Inferior parietal cortex (tissue), 1 donor: ENCODE measurements around the gene PPIE.

Source experiments
- DNase-seq: peaks from one replicate; pipeline ENCODE4 v3.0.0-alpha.2; 2016; ENCODE audit errors: extremely low spot score

The PPIE gene

GRCh38 chr1:39738622-39739366, at the start of gene PPIE:
TSS of gene PPIE (plus strand) at chr1:39738882. CDS start at chr1:39738901, 19 bp downstream.
- DNase-seq, result peak; percentile 85

- DNase-seq, result no peak
Measured at GRCh38 chr1:39689214-39689613, 49.5 kb upstream of the PPIE start.

DNA sequence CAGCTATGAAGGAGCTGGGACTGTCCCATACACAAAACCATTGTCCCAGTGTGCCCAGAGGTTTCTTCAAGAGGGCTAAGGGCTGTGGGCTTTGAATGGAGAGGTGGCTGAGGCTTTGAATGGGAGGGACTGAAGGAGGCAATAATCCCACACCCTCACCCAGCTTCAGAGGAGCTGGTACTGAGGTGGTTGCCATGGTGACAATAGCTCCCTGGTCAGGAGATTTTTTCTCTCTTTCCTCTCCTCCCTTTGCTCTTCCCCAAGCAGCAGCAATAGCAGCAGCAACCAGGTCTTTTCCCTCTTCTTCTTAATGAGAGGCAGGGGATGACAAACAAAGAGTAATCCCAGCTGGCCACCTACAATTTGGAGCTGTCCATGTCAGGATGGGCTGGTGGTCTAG, 49.0 kb upstream of the PPIE start:
- peak; percentile 45 for DNase-seq

GRCh38 chr1:39690225-39690624, 48.5 kb upstream of the PPIE start:
- DNase-seq, result no peak

DNA sequence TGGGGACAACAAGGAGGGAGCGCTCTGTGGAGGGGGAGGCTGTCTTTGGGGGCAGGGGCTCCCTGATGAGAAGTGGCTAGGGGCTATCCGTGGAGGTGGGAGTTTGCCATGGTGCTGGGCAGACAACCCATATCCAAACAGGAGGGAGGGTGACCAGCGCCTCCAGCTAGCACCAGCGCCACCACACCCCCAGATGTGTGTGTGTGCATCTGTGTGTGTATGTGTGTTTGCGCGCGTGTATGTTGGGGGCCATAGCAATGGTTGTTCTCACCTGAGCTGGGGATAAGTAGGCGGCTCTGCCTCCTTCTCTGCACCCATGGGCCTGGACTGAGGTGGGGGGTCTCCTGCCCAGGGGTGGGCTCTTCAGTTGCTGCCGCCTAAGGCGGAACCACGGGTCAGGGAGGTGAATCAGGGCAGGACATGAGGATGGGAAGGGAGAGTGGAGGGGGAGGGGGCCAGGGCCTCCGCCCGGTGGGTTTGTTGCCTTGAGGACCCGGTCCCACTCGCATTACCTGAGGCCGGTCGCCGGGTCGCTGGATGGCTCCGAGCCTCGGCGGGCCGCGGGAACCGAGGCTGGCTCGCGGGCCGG, 47.8 kb upstream of the PPIE start:
- DNase-seq, result no peak

GRCh38 chr1:39691383-39692151, 47.1 kb upstream of the PPIE start, which contains the start of gene HPCAL4:
TSS of gene HPCAL4 (minus strand) at chr1:39691433. CDS start at chr1:39684603, 6,830 bp downstream.
- DNase-seq, result peak; percentile 87

- DNase-seq, result no peak
Measured at GRCh38 chr1:39692152-39693074, 46.3 kb upstream of the PPIE start.

DNA sequence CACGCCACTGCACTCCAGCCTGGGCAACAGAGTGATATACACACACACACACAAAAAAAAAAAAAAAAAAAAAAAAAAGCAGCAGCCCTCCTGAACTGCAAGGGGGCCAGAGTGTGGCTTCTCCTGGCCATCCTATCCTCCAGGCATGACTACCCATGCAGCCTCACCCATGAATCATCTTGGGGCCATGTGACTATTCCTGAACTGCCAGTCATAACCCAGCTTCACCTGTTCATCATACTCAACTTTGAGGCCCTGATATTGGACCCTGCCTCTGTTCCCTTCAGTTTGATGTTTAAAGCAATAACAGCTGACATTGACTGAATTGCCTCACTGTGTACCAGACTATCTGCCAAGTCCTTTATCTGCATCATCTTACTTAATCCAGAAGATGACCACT, 44.7 kb upstream of the PPIE start:
- no peak for DNase-seq

GRCh38 chr1:39695016-39695415, 43.7 kb upstream of the PPIE start:
- no peak for DNase-seq

- DNase-seq, result no peak
Measured at GRCh38 chr1:39696448-39696847, 42.2 kb upstream of the PPIE start.

DNA sequence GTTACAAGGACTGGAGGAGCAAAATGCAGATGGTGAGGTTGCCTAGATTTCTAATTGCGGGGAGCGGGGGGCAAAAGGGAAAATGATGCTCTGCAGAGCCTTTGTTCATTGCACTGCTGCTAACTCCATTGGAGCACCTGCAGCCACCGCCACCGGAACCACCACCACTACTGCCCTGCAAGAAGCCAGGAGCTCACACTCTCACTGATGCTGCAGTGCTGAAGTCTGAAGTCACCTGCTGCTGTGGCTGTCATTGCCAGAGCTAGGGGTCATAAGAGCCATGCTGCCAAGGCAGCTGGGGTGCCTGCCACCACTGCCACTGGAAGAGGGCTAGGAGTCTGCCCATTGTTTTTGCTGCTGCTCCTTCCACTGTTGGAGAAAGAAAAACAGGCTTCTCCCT, 40.1 kb upstream of the PPIE start:
- DNase-seq, result no peak

DNA sequence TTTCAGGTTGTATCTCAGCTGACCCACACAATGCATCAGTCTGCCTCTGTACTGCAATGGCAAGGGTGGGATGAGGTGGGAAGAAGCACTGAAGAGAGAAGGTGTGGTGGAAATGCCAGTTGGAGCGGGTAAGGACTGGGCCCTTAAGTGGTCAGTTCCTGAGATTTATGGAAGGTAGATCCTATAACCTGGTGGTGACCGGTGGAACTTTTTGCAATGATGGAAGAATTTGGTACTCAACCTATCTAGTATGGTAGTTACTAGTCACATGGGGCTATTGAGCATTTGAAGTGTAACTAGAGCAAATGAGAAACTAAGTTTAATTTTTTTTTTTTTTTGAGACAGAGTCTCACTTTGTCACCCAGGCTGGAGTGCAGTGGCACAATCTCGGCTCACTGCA, 39.3 kb upstream of the PPIE start:
- DNase-seq, result no peak

DNA sequence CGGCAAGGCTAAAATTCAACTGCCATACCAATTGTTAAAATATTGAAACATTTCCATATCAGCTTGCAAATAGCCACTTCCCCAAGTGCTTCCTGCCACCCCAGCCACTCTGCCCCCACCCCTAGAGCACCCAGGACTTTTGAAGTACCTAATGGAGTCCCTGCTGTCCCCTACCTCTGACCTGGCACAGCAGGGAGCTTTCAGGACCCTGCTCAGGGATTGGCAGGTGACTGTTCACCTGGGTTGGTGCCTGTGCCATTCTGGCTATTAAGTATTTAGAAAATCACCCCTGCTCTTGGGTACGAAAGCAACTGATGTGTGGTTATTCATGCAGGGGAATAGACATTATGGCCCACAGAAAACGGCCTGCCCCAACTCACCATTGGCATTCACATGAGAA, 38.3 kb upstream of the PPIE start:
- DNase-seq, result no peak

- no peak for DNase-seq
Measured at GRCh38 chr1:39701049-39701439, 37.6 kb upstream of the PPIE start.

DNA sequence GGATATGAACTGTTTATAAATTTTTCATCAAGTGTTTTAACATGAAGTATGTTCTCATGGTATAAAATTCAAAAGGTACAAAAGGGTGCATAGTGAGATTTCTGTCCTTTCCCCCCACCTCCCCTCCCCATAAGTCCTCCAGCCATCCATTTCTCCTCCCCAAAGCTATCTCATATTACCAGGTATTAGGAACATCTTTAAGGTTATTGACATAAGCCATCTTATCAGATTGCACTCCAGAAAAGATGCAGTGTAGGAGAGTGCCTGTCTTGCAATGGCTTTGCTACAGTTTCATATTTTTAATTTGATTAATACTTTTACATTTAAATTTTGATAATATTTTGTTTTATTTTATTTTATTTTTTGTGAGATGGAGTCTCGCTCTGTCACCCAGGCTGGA, 33.9 kb upstream of the PPIE start:
- DNase-seq, result no peak

- DNase-seq, result no peak
Measured at GRCh38 chr1:39707506-39707905, 31.2 kb upstream of the PPIE start.

- peak; percentile 39 for DNase-seq
Measured at GRCh38 chr1:39711104-39711965, 27.3 kb upstream of the PPIE start.

- DNase-seq, result no peak
Measured at GRCh38 chr1:39711966-39712340, 26.7 kb upstream of the PPIE start.

DNA sequence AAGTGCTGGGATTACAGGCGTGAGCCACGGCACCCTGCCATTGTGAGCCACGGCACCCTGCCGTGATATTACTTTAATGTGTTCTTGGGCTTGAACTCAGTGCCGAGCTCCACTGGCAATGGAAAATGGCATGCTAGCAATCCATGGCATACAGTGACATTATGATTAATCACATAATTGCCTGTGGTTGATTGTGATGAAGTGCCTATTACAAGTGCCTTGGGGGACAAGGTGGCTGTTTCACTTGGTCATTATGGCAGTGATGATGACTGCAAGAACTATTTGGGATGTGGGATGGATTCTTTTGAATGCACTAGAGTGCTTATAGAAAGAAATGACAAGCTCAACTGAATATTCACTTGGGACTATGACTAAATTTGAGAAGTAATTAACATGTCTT, 25.1 kb upstream of the PPIE start:
- DNase-seq, result no peak

- DNase-seq, result no peak
Measured at GRCh38 chr1:39717809-39718208, 20.9 kb upstream of the PPIE start.
